ENCODE results near the gene ABCA4.

Gene ABCA4

GRCh38 chr1:94025383-94026340, 95.3 kb downstream of the ABCA4 start:
- Histone ChIP-seq H3K27me3 (ENCODE audit: insufficient read depth, low read length, poor library complexity) (no peaks in the 10 kb centered on the region), H3K9ac (ENCODE audit: low read depth, low read length) (no peak overlapping the region)
- peak; percentile 52 for DNase-seq

GRCh38 chr1:94024104-94024792, 96.7 kb downstream of the ABCA4 start:
- Histone ChIP-seq H3K9ac (ENCODE audit: low read depth, low read length) (no peak overlapping the region), H3K27ac (ENCODE audit: low read length) (no peak overlapping the region), H3K36me3 (ENCODE audit: insufficient read depth, low read length) (no peaks in the 10 kb centered on the region), H3K4me2 (ENCODE audit: insufficient read depth, low read length) (no peak overlapping the region), H4K20me1 (ENCODE audit: insufficient read depth, low read length) (no peaks in the 10 kb centered on the region), H3K9me3 (ENCODE audit: insufficient read depth, low read length, severe bottlenecking) (no peaks in the 10 kb centered on the region), H2AFZ (ENCODE audit: low read depth, low read length) (no peak overlapping the region), H3K27me3 (ENCODE audit: insufficient read depth, low read length, poor library complexity) (no peaks in the 10 kb centered on the region), H3K79me2 (ENCODE audit: insufficient read depth, low read length) (no peaks in the 10 kb centered on the region), H3K4me3 (ENCODE audit: low read depth in 1 of 2, low read length in 2 of 2) (no peak overlapping the region), H3K4me1 (ENCODE audit: insufficient read depth, low read length) (no peaks in the 10 kb centered on the region)
- no peak for DNase-seq
- TF ChIP-seq CTCF (IDR thresholded peaks at IDR 0.05; ENCODE audit: borderline replicate concordance, extremely low read depth, low read length, poor library complexity, severe bottlenecking) (no peak), EZH2 (IDR thresholded peaks at IDR 0.05; ENCODE audit: borderline replicate concordance, low read depth, low read length, severe bottlenecking) (no peak)
- no peak for ATAC-seq (ENCODE audit: insufficient read depth, low read depth)

More at GRCh38 chr1:94025383-94026340, 95.3 kb downstream of the ABCA4 start:
- Histone ChIP-seq H3K9me3 (ENCODE audit: insufficient read depth, low read length, severe bottlenecking) (no peaks in the 10 kb centered on the region), H3K36me3 (ENCODE audit: insufficient read depth, low read length) (no peaks in the 10 kb centered on the region), H3K79me2 (ENCODE audit: insufficient read depth, low read length) (no peaks in the 10 kb centered on the region), H3K4me1 (ENCODE audit: insufficient read depth, low read length) (no peaks in the 10 kb centered on the region), H4K20me1 (ENCODE audit: insufficient read depth, low read length) (no peaks in the 10 kb centered on the region), H3K27ac (ENCODE audit: low read length) (no peak overlapping the region), H3K4me3 (ENCODE audit: low read depth in 1 of 2, low read length in 2 of 2) (no peak overlapping the region), H3K4me2 (ENCODE audit: insufficient read depth, low read length) (no peak overlapping the region), H2AFZ (ENCODE audit: low read depth, low read length) (no peak overlapping the region)
- ATAC-seq (ENCODE audit: insufficient read depth, low read depth), result peak; percentile 74
- no peak for TF ChIP-seq EZH2 (IDR thresholded peaks at IDR 0.05; ENCODE audit: borderline replicate concordance, low read depth, low read length, severe bottlenecking)
- TF ChIP-seq CTCF (IDR thresholded peaks at IDR 0.05; ENCODE audit: borderline replicate concordance, extremely low read depth, low read length, poor library complexity, severe bottlenecking), result peak; percentile 80

GRCh38 chr1:94022471-94023189, 98.3 kb downstream of the ABCA4 start:
- H3K4me1 ChIP-seq (ENCODE audit: insufficient read depth, low read length), result peaks cover 7% of the 10 kb centered on the region
- ATAC-seq (ENCODE audit: insufficient read depth, low read depth), result no peak
- no peaks in the 10 kb centered on the region for H4K20me1 ChIP-seq (ENCODE audit: insufficient read depth, low read length)
- H3K4me3 ChIP-seq (ENCODE audit: low read depth in 1 of 2, low read length in 2 of 2), result no peak overlapping the region
- DNase-seq, result no peak
- H3K27ac ChIP-seq (ENCODE audit: low read length), result no peak overlapping the region
- no peak for TF ChIP-seq CTCF (IDR thresholded peaks at IDR 0.05; ENCODE audit: borderline replicate concordance, extremely low read depth, low read length, poor library complexity, severe bottlenecking)
- TF ChIP-seq EZH2 (IDR thresholded peaks at IDR 0.05; ENCODE audit: borderline replicate concordance, low read depth, low read length, severe bottlenecking), result no peak
- no peaks in the 10 kb centered on the region for H3K27me3 ChIP-seq (ENCODE audit: insufficient read depth, low read length, poor library complexity)
- H2AFZ ChIP-seq (ENCODE audit: low read depth, low read length), result no peak overlapping the region
- no peaks in the 10 kb centered on the region for H3K79me2 ChIP-seq (ENCODE audit: insufficient read depth, low read length)
- H3K4me2 ChIP-seq (ENCODE audit: insufficient read depth, low read length), result no peak overlapping the region
- no peaks in the 10 kb centered on the region for H3K36me3 ChIP-seq (ENCODE audit: insufficient read depth, low read length)
- no peak overlapping the region for H3K9ac ChIP-seq (ENCODE audit: low read depth, low read length)
- H3K9me3 ChIP-seq (ENCODE audit: insufficient read depth, low read length, severe bottlenecking), result no peaks in the 10 kb centered on the region

All from DND-41 (cell line).